ENCODE results near the gene SLC25A26. TPM values are rescaled to one million over a fixed set of nuclear protein-coding genes. Genes with fewer than 3 reads are reported as not detected.

SLC25A26 gene
- total RNA-seq, 1 experiment from 2014 or later: 23.8 TPM

GRCh38 chr3:66423791-66424190 is 203.0 kb downstream of the SLC25A26 start:
- no TSS peak for BruUV-seq (replicated peaks)
- Histone ChIP-seq H3K79me2 (ENCODE audit: insufficient read depth, low read length) (no peaks in the 10 kb centered on the region), H4K20me1 (ENCODE audit: insufficient read depth) (no peaks in the 10 kb centered on the region), H3K9me2 (ENCODE audit: insufficient read depth) (no peaks in the 10 kb centered on the region), H3K9me3 (ENCODE audit: control insufficient read depth in 1 of 2, insufficient read depth in 1 of 2, low read depth in 1 of 2, low read length in 2 of 2) (no peaks in the 10 kb centered on the region), H3K9ac (ENCODE audit: low read length) (no peak overlapping the region), H3K4me2 (ENCODE audit: low read length) (no peak overlapping the region), H3K4me1 (ENCODE audit: control insufficient read depth in 1 of 2, insufficient read depth in 2 of 2, low read length in 2 of 2) (no peaks in the 10 kb centered on the region), H3K4me3 (replicated peaks in 1 of 2; ENCODE audit: low read depth in 1 of 2, low read length in 2 of 2) (no peak overlapping the region), H3K36me3 (ENCODE audit: control insufficient read depth in 1 of 2, insufficient read depth in 2 of 2, low read length in 2 of 2) (no peaks in the 10 kb centered on the region), H3K27me3 (ENCODE audit: insufficient read depth, low read length) (no peaks in the 10 kb centered on the region), H3K27ac (ENCODE audit: low read depth, low read length) (no peak overlapping the region), H2AFZ (ENCODE audit: low read depth, low read length, poor library complexity, severe bottlenecking) (no peak overlapping the region)
- no peak for ATAC-seq
- intact Hi-C loops (cut with micrococcal nuclease): no loop called here
- RAD21 ChIA-PET (ENCODE audit: low non-redundant PET in 1 of 2, low total read pairs in 2 of 2, uncharacterized antibody in 2 of 2, unreplicated experiment in 2 of 2): no interaction called here
- CTCF ChIA-PET: interaction anchor here (1.4 kb wide), 1 partner anchor 45 kb away, joined by 3 read pairs; no protein-coding TSS in a partner anchor
- POLR2A ChIA-PET: no interaction called here
- DNase-seq (ENCODE audit: low read depth, low spot score): no peak
- TF ChIP-seq MAX (IDR thresholded peaks at IDR 0.05): no peak
- TF ChIP-seq CEBPB (IDR thresholded peaks at IDR 0.05; ENCODE audit: low read depth): no peak
- TF ChIP-seq ZBTB33 (IDR thresholded peaks at IDR 0.05; ENCODE audit: extremely low read depth, insufficient replicate concordance, low read length): no peak
- TF ChIP-seq SRF (IDR thresholded peaks at IDR 0.05; ENCODE audit: low read depth): no peak
- TF ChIP-seq POLR2A (IDR thresholded peaks at IDR 0.05; ENCODE audit: borderline replicate concordance, extremely low read depth, insufficient read depth, insufficient read length): no peak
- TF ChIP-seq CBX3 (IDR thresholded peaks at IDR 0.05; ENCODE audit: low read depth): no peak
- TF ChIP-seq TCF7L2 (IDR thresholded peaks at IDR 0.05; ENCODE audit: borderline replicate concordance, extremely low read depth, insufficient read depth, insufficient read length): no peak
- no peak for TF ChIP-seq POLR2AphosphoS5 (IDR thresholded peaks at IDR 0.05; ENCODE audit: low read depth, low read length)
- TF ChIP-seq CTCF (IDR thresholded peaks at IDR 0.05 in 2 of 3, conservative IDR thresholded peaks at IDR 0.05 in 1 of 3; ENCODE audit: borderline replicate concordance in 1 of 3, insufficient read depth in 1 of 3, low read depth in 2 of 3, low read length in 2 of 3): no peak
- no peak for TF ChIP-seq EZH2phosphoT487 (IDR thresholded peaks at IDR 0.05; ENCODE audit: borderline replicate concordance)
- TF ChIP-seq RAD21 (IDR thresholded peaks at IDR 0.05; ENCODE audit: low read depth): no peak
- TF ChIP-seq SIN3A (IDR thresholded peaks at IDR 0.05; ENCODE audit: low read depth): no peak
- TF ChIP-seq ATF3 (IDR thresholded peaks at IDR 0.05): no peak
- no peak for TF ChIP-seq EZH2 (IDR thresholded peaks at IDR 0.05)
- TF ChIP-seq REST (IDR thresholded peaks at IDR 0.05; ENCODE audit: low read depth): no peak
- no peak for TF ChIP-seq ZFX (IDR thresholded peaks at IDR 0.05)

Data from HCT116 (cell line).